Brain microvascular endothelial cell (primary cell): ENCODE measurements around the gene COL13A1.

Source experiments
- DNase-seq: peaks from one replicate; pipeline ENCODE4 v3.0.0-alpha.2; 2020
- H3K27ac ChIP-seq: fragments of 250-450 bp; sonication (Bioruptor Pico); 2 replicates; pipeline ENCODE4 v1.5.1; 2020; ENCODE audit warnings: mild to moderate bottlenecking, moderate library complexity
- H3K27me3 ChIP-seq: fragments of 250-450 bp; sonication (Bioruptor Pico); replicated peaks from 2 replicates; pipeline ENCODE4 v1.5.1; 2020; ENCODE audit warnings: mild to moderate bottlenecking
- H3K36me3 ChIP-seq: fragments of 250-450 bp; sonication (Bioruptor Pico); replicated peaks from 2 replicates; pipeline ENCODE4 v1.5.1; 2020; ENCODE audit warnings: mild to moderate bottlenecking
- H3K4me3 ChIP-seq: 2 replicates; pipeline ENCODE4 v1.5.1; 2011; ENCODE audit warnings: low read depth, mild to moderate bottlenecking, control low read depth, low read length, moderate library complexity
- CTCF ChIP-seq: IDR thresholded peaks from 2 replicates; pipeline ENCODE4 v1.5.1; 2011; ENCODE audit warnings: low read depth, mild to moderate bottlenecking, moderate library complexity, low read length, control low read depth, inconsistent platforms; ENCODE audit errors: missing control alignments
- in situ Hi-C: cut with HindIII; loops from 2 replicates; pipeline ENCODE4 v1.10.0; 2017; ENCODE audit warnings: low sequenced_read_pairs, low pct_ligation_motif_present

COL13A1 gene

GRCh38 chr10:69953851-69954250, 152.1 kb downstream of the COL13A1 start:
- in situ Hi-C loops = no loop called here
- peaks cover 16% of the 10 kb centered on the region for H3K36me3 ChIP-seq
- no peaks in the 10 kb centered on the region for H3K27me3 ChIP-seq
- H3K4me3 ChIP-seq = no peak overlapping the region
- TF ChIP-seq CTCF = no peak
- no peak for DNase-seq
- H3K27ac ChIP-seq = no peak overlapping the region

- no peak for DNase-seq
- no peak for TF ChIP-seq CTCF
Observed at GRCh38 chr10:69955211-69955805, 153.6 kb downstream of the COL13A1 start.

GRCh38 chr10:69955897-69956740, 154.4 kb downstream of the COL13A1 start:
- H3K27ac ChIP-seq = no peak overlapping the region
- in situ Hi-C loops = no loop called here
- no peaks in the 10 kb centered on the region for H3K27me3 ChIP-seq
- DNase-seq = no peak
- H3K4me3 ChIP-seq = no peak overlapping the region
- H3K36me3 ChIP-seq = peaks cover 9% of the 10 kb centered on the region
- no peak for TF ChIP-seq CTCF

More at GRCh38 chr10:69955211-69955805, 153.6 kb downstream of the COL13A1 start:
- Histone ChIP-seq H3K36me3 (peaks cover 9% of the 10 kb centered on the region), H3K27me3 (no peaks in the 10 kb centered on the region), H3K27ac (no peak overlapping the region), H3K4me3 (no peak overlapping the region)
- in situ Hi-C loops = no loop called here

- no peak for TF ChIP-seq CTCF
- no peak for DNase-seq
- Histone ChIP-seq H3K36me3 (peaks cover 9% of the 10 kb centered on the region), H3K27me3 (no peaks in the 10 kb centered on the region), H3K27ac (no peak overlapping the region), H3K4me3 (no peak overlapping the region)
- in situ Hi-C loops = no loop called here
Observed at GRCh38 chr10:69956741-69957230, 155.1 kb downstream of the COL13A1 start.

GRCh38 chr10:69957241-69957885, 155.7 kb downstream of the COL13A1 start:
- no peak for TF ChIP-seq CTCF
- in situ Hi-C loops = no loop called here
- Histone ChIP-seq H3K36me3 (peaks cover 7% of the 10 kb centered on the region), H3K4me3 (no peak overlapping the region), H3K27ac (no peak overlapping the region), H3K27me3 (no peaks in the 10 kb centered on the region)
- DNase-seq = no peak
